ENCODE results near the gene SNX19.

GRCh38 chr11:130842001-130842400, 74.3 kb downstream of the SNX19 start:
- TF ChIP-seq CTCF (IDR thresholded peaks at IDR 0.05; ENCODE audit: insufficient read depth, low read depth, low read length) (no peak), EZH2 (IDR thresholded peaks at IDR 0.05; ENCODE audit: insufficient read depth, low read length) (no peak)

Measured in astrocyte (in vitro differentiated cells and primary cell).